SK-N-SH (cell line): ENCODE data around the gene NTNG2. TPM values are rescaled to one million over a fixed set of nuclear protein-coding genes. Genes with fewer than 3 reads are reported as not detected.
A peak's percentile ranks its signal among the peaks of the same experiment; 100 is the strongest.

Source experiments
- CTCF ChIA-PET: fragments of 300-600, 350-600 bp; formaldehyde crosslinking; extraction: SDS; loops from one replicate; lab custom pipeline; 2021; lab: Yijun Ruan, JAX
- POLR2A ChIA-PET: fragments of 350-600 bp; sonication (Branson Sonifier 250); formaldehyde crosslinking; extraction: SDS; loops from one replicate; lab custom pipeline; 2020; ENCODE audit warnings: antibody characterized with exemption, inconsistent platforms; lab: Yijun Ruan, JAX
- DNase-seq: peaks from one replicate; pipeline ENCODE4 v3.0.0; 2012
- H2AFZ ChIP-seq: fragments of 200-600 bp; sonication (generic); 2 replicates; pipeline ENCODE4 v1.8.1; 2016; ENCODE audit warnings: antibody characterized with exemption, mild to moderate bottlenecking, low read depth
- H3F3A ChIP-seq: fragments of 200-600 bp; sonication (generic); replicated peaks from 2 replicates; pipeline ENCODE3; 2016; ENCODE audit warnings: antibody characterized with exemption, mild to moderate bottlenecking; ENCODE audit not compliant: insufficient read depth
- H3K27ac ChIP-seq, 2 experiments: fragments of 200-500 bp in 1 of 2; fragments of 200-600 bp in 1 of 2; sonication (Bioruptor generic) in 1 of 2; sonication (generic), shearing (Covaris generic) in 1 of 2; 2 replicates each; pipeline versions ENCODE4 v1.5.1 to v1.6.1; 2014 to 2016; ENCODE audit warnings: low read depth in 2 of 2, inconsistent platforms in 1 of 2, low read length in 1 of 2, mild to moderate bottlenecking in 1 of 2, mixed read lengths in 1 of 2
- H3K27me3 ChIP-seq: fragments of 200-600 bp; sonication (generic), shearing (Covaris generic); 2 replicates; pipeline ENCODE4 v1.6.1; 2016; ENCODE audit warnings: mixed run types; ENCODE audit not compliant: insufficient read depth
- H3K36me3 ChIP-seq, 2 experiments: fragments of 200-500 bp in 1 of 2; fragments of 200-600 bp in 1 of 2; sonication (Bioruptor generic) in 1 of 2; sonication (generic) in 1 of 2; replicated peaks in 1 of 2; 2 replicates each; pipeline versions ENCODE3 to v1.5.1; 2014 to 2016; ENCODE audit warnings: low read length in 1 of 2, mild to moderate bottlenecking in 1 of 2; ENCODE audit not compliant: insufficient read depth in 2 of 2, control insufficient read depth in 1 of 2
- H3K4me1 ChIP-seq, 2 experiments: fragments of 200-500 bp in 1 of 2; fragments of 200-600 bp in 1 of 2; sonication (Bioruptor generic) in 1 of 2; sonication (generic), shearing (Covaris generic) in 1 of 2; 2 replicates each; pipeline versions ENCODE4 v1.5.1 to v1.6.1; 2014 to 2016; ENCODE audit warnings: low read depth in 1 of 2, low read length in 1 of 2, mixed run types in 1 of 2; ENCODE audit not compliant: insufficient read depth in 2 of 2, control insufficient read depth in 1 of 2
- H3K4me2 ChIP-seq: fragments of 200-600 bp; sonication (generic), shearing (Covaris generic); 2 replicates; pipeline ENCODE4 v1.6.1; 2017; ENCODE audit warnings: mixed run types
- H3K4me3 ChIP-seq, 2 experiments: fragments of 200-500 bp in 1 of 2; fragments of 200-600 bp in 1 of 2; sonication (Bioruptor generic) in 1 of 2; sonication (generic), shearing (Covaris generic) in 1 of 2; 2 replicates each; pipeline versions ENCODE4 v1.5.1 to v1.8.1; 2014 to 2016; ENCODE audit warnings: low read depth in 2 of 2, inconsistent platforms in 1 of 2, low read length in 1 of 2, mild to moderate bottlenecking in 1 of 2, mixed read lengths in 1 of 2, moderate library complexity in 1 of 2
- H3K79me2 ChIP-seq: fragments of 200-600 bp; sonication (generic); 2 replicates; pipeline ENCODE4 v1.8.1; 2017; ENCODE audit warnings: mild to moderate bottlenecking; ENCODE audit not compliant: insufficient read depth
- H3K9ac ChIP-seq: fragments of 200-600 bp; sonication (generic); 2 replicates; pipeline ENCODE4 v1.6.1; 2017; ENCODE audit warnings: mixed run types
- H3K9me2 ChIP-seq: fragments of 200-600 bp; sonication (generic); 2 replicates; pipeline ENCODE4 v1.6.1; 2017; ENCODE audit warnings: mixed run types
- H3K9me3 ChIP-seq: fragments of 200-600 bp; sonication (generic); 2 replicates; pipeline ENCODE4 v1.6.1; 2017; ENCODE audit warnings: mixed run types, mild to moderate bottlenecking, moderate library complexity
- H4K20me1 ChIP-seq: fragments of 200-600 bp; sonication (generic); 2 replicates; pipeline ENCODE4 v1.6.1; 2017; ENCODE audit warnings: mild to moderate bottlenecking, mixed run types; ENCODE audit not compliant: insufficient read depth
- CHD2 ChIP-seq: fragments of 150-350 bp; IDR thresholded peaks from 2 replicates; pipeline ENCODE4 v1.6.1; 2018; ENCODE audit warnings: low read length; ENCODE audit not compliant: partially characterized antibody
- ELF1 ChIP-seq: IDR thresholded peaks from 2 replicates; pipeline ENCODE4 v1.4.0; 2012
- EP300 ChIP-seq, 2 experiments: IDR thresholded peaks; 2 replicates each; pipeline versions ENCODE4 v1.4.0 to v1.6.1; 2012; ENCODE audit warnings: borderline replicate concordance in 1 of 2, low read depth in 1 of 2, low read length in 1 of 2
- FOXJ3 ChIP-seq: sonication (generic); formaldehyde crosslinking; IDR thresholded peaks from 2 replicates; pipeline ENCODE4 v1.5.1; 2020; ENCODE audit warnings: mild to moderate bottlenecking, missing genetic modification reagents
- FOXM1 ChIP-seq: IDR thresholded peaks from 2 replicates; pipeline ENCODE4 v1.4.0; 2012; ENCODE audit warnings: low read depth, mild to moderate bottlenecking
- GABPA ChIP-seq: IDR thresholded peaks from 2 replicates; pipeline ENCODE4 v1.4.0; 2012; ENCODE audit warnings: low read depth, mild to moderate bottlenecking
- JUND ChIP-seq: IDR thresholded peaks from 2 replicates; pipeline ENCODE4 v1.4.0; 2012
- MEF2A ChIP-seq: IDR thresholded peaks from 2 replicates; pipeline ENCODE4 v1.4.0; 2012; ENCODE audit warnings: low read depth, borderline replicate concordance
- MXI1 ChIP-seq: IDR thresholded peaks from 2 replicates; pipeline ENCODE4 v1.6.1; 2012; ENCODE audit warnings: mild to moderate bottlenecking, low read depth, low read length, improper control_type of control experiment
- NRF1 ChIP-seq: IDR thresholded peaks from 2 replicates; pipeline ENCODE4 v1.6.1; 2012; ENCODE audit warnings: low read depth, mild to moderate bottlenecking, low read length
- PBX3 ChIP-seq: IDR thresholded peaks from 2 replicates; pipeline ENCODE4; 2012
- POLR2AphosphoS5 ChIP-seq: IDR thresholded peaks from 2 replicates; pipeline ENCODE4 v1.6.1; 2012; ENCODE audit warnings: low read depth, low read length
- REST ChIP-seq: IDR thresholded peaks from 2 replicates; pipeline ENCODE4 v1.6.1; 2012; ENCODE audit warnings: mild to moderate bottlenecking, low read depth, low read length, moderate library complexity
- RFX5 ChIP-seq: IDR thresholded peaks from 2 replicates; pipeline ENCODE4 v1.6.1; 2012; ENCODE audit warnings: mild to moderate bottlenecking, improper control_type of control experiment, low read length
- SIN3A ChIP-seq: IDR thresholded peaks from 2 replicates; pipeline ENCODE4 v1.6.1; 2012; ENCODE audit warnings: low read depth, mild to moderate bottlenecking, low read length, moderate library complexity, borderline replicate concordance
- SMC3 ChIP-seq: IDR thresholded peaks from 2 replicates; pipeline ENCODE4 v1.6.1; 2012; ENCODE audit warnings: low read depth, low read length, improper control_type of control experiment
- TCF12 ChIP-seq: IDR thresholded peaks from 2 replicates; pipeline ENCODE4 v1.4.0; 2012
- TEAD4 ChIP-seq: IDR thresholded peaks from 2 replicates; pipeline ENCODE4 v1.4.0; 2012; ENCODE audit warnings: mild to moderate bottlenecking, borderline replicate concordance; ENCODE audit not compliant: insufficient read depth
- USF2 ChIP-seq: fragments of 150-350 bp; IDR thresholded peaks from 2 replicates; pipeline ENCODE4 v1.6.1; 2017; ENCODE audit warnings: antibody characterized with exemption, low read length, low read depth, borderline replicate concordance
- WGBS: methylation state at CpG from one replicate; pipeline ENCODE4 v1.1.6; 2017; ENCODE audit warnings: low lambda C conversion rate; 5-methylcytosine and 5-hydroxymethylcytosine counted together
- polyA plus RNA-seq, 3 experiments: library from polyadenylated mRNA; depleted of rRNA; stranded (reverse); fragments of >200 nt; gene quantifications; 2 replicates each; pipeline ENCODE4 v1.2.3, GENCODE V29; 2012

NTNG2 gene
- polyA plus RNA-seq, 1 of the 3 experiments (the other 2 are of a cell fraction), result 6.1 TPM

- no peak overlapping the region for H3K4me2 ChIP-seq
- no peak for DNase-seq
Measured at GRCh38 chr9:132175431-132175830, 13.6 kb downstream of the NTNG2 start.

More at GRCh38 chr9:132175431-132175830, 13.6 kb downstream of the NTNG2 start:
- peaks cover 0 to 24% of the 10 kb centered on the region in 2 experiments; a peak in 1 of 4 replicates for H3K4me1 ChIP-seq
- H4K20me1 ChIP-seq, result no peaks in the 10 kb centered on the region
- no peak overlapping the region for H3K9ac ChIP-seq
- H3K79me2 ChIP-seq, result no peaks in the 10 kb centered on the region
- H2AFZ ChIP-seq, result no peak overlapping the region
- ChIA-PET CTCF (interaction anchor here (1.6 kb wide), 1 partner anchor 61 kb away, joined by 7 read pairs; no protein-coding TSS in a partner anchor), POLR2A (no interaction called here)
- H3K27me3 ChIP-seq, result no peaks in the 10 kb centered on the region
- no peaks in the 10 kb centered on the region for H3F3A ChIP-seq
- WGBS, result 76% methylated on average over 11 of the region's 14 CpGs
- peak overlapping the region in 1 of 2 experiments; percentile 45; a peak in 1 of 4 replicates for H3K27ac ChIP-seq
- H3K9me3 ChIP-seq, result no peaks in the 10 kb centered on the region
- no peak overlapping the region for H3K4me3 ChIP-seq
- no peaks in the 10 kb centered on the region for H3K36me3 ChIP-seq
- no peak for TF ChIP-seq JUND
- TF ChIP-seq MXI1, result no peak
- no peak for TF ChIP-seq NRF1
- no peak for TF ChIP-seq RFX5
- TF ChIP-seq POLR2AphosphoS5, result no peak
- no peak for TF ChIP-seq TEAD4
- TF ChIP-seq ELF1, result no peak
- no peak for TF ChIP-seq EP300 (IDR thresholded peaks at IDR 0.05; ENCODE audit: borderline replicate concordance in 1 of 2, low read depth in 1 of 2, low read length in 1 of 2)
- no peak for TF ChIP-seq FOXM1
- no peak for TF ChIP-seq PBX3
- TF ChIP-seq FOXJ3, result no peak
- TF ChIP-seq REST, result no peak
- TF ChIP-seq CHD2, result no peak
- TF ChIP-seq MEF2A, result no peak
- no peak for TF ChIP-seq GABPA
- no peak for TF ChIP-seq TCF12
- TF ChIP-seq SIN3A, result no peak
- no peak for TF ChIP-seq USF2
- TF ChIP-seq SMC3, result no peak
- no peaks in the 10 kb centered on the region for H3K9me2 ChIP-seq
